HepG2 (cell line): Measurements from ENCODE around the gene DSTYK.
A peak's percentile ranks its signal among the peaks of the same experiment; 100 is the strongest.

Experiments used
- MAFK ChIP-seq, 2 experiments: IDR thresholded peaks in 1 of 2; conservative IDR thresholded peaks in 1 of 2; 2 replicates each; pipeline ENCODE4 v1.6.1; 2011; ENCODE audit warnings: improper control_type of control experiment in 2 of 2, low read length in 2 of 2
- NFIC ChIP-seq: IDR thresholded peaks from 2 replicates; pipeline ENCODE4 v1.6.1; 2012; ENCODE audit warnings: mild to moderate bottlenecking, low read length, inconsistent platforms

DNA sequence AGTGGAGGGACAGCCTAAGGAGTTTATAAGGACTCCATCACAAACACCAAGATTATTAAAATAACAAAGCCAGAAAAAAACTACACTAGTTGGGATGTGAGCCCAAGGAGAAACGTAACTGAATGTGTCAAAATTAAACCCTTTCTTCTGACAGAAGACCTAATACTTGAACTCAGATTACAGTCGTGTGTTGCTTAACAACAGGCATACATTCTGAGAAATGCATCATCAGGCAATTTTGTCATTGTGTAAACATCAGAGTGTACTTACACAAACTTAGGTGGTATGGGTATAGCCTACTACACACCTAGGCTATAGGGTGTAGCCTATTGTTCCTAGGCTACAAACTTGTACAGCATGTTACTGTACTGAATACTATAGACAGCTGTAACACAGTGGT lies 23.4 kb downstream of the DSTYK start:
- TF ChIP-seq NFIC, result no peak
- TF ChIP-seq MAFK (conservative IDR thresholded peaks at IDR 0.05 in 1 of 2, IDR thresholded peaks at IDR 0.05 in 1 of 2; ENCODE audit: low read length in 2 of 2), result peak; percentile 22 to 24; a peak in 1 of 4 replicates
